Mesodermal cell (in vitro differentiated cells): Measurements from ENCODE around the gene ELAC1.
"Not testable (repeated sequence)": the region's sequence is repeated elsewhere in the genome, so short reads cannot be mapped to it uniquely, and the experiment has no call there.

Experiments
- H3K27ac ChIP-seq: 2 replicates; pipeline ENCODE4 v1.7.0; 2013; ENCODE audit warnings: mild to moderate bottlenecking, low read depth, low read length, moderate library complexity; ENCODE audit not compliant: severe bottlenecking
- H3K36me3 ChIP-seq: 2 replicates; pipeline ENCODE4 v1.7.1; 2013; ENCODE audit warnings: mild to moderate bottlenecking, low read length, moderate library complexity; ENCODE audit not compliant: control insufficient read depth, insufficient read depth
- H3K4me1 ChIP-seq: one replicate; pipeline ENCODE4 v1.7.1; 2013; ENCODE audit warnings: mild to moderate bottlenecking, low read length; ENCODE audit not compliant: insufficient read depth, control insufficient read depth, poor library complexity, severe bottlenecking
- H3K4me3 ChIP-seq: 2 replicates; pipeline ENCODE4 v1.7.0; 2013; ENCODE audit warnings: low read length, control low read depth, mild to moderate bottlenecking; ENCODE audit not compliant: insufficient read depth, poor library complexity, severe bottlenecking; ENCODE audit errors: extremely low read depth
- H3K9me3 ChIP-seq: 2 replicates; pipeline ENCODE4 v1.7.1; 2013; ENCODE audit warnings: mild to moderate bottlenecking, low read length, moderate library complexity; ENCODE audit not compliant: control insufficient read depth
- WGBS, 2 experiments: methylation state at CpG; one replicate each; pipeline ENCODE4 v1.1.5; 2013; ENCODE audit warnings: missing lambda C conversion rate in 2 of 2; ENCODE audit not compliant: insufficient coverage in 2 of 2; 5-methylcytosine and 5-hydroxymethylcytosine counted together

Gene ELAC1

GRCh38 chr18:50994031-50994430, 26.2 kb downstream of the ELAC1 start:
- no peak overlapping the region for H3K4me3 ChIP-seq
- H3K9me3 ChIP-seq, result no peaks in the 10 kb centered on the region
- WGBS, 2 experiments, result 80 to 81% methylated on average over 1 to 2 of the region's 2 CpGs
- H3K27ac ChIP-seq, result no peak overlapping the region
- no peaks in the 10 kb centered on the region for H3K36me3 ChIP-seq
- peaks cover 4% of the 10 kb centered on the region for H3K4me1 ChIP-seq

GRCh38 chr18:51003174-51003573, 35.3 kb downstream of the ELAC1 start:
- H3K4me1 ChIP-seq, H3K4me3 ChIP-seq, H3K27ac ChIP-seq, H3K36me3 ChIP-seq, H3K9me3 ChIP-seq: not testable (repeated sequence)
- WGBS, 2 experiments, result 80% methylated on average over 1 of the region's 2 CpGs; no CpG with 5 or more reads in 1 of the 2 experiments

GRCh38 chr18:51006061-51006818, 38.4 kb downstream of the ELAC1 start:
- WGBS, 2 experiments, result 89 to 92% methylated on average over 3 to 4 of the region's 5 CpGs
- Histone ChIP-seq H3K9me3 (no peaks in the 10 kb centered on the region), H3K4me3 (no peak overlapping the region), H3K27ac (no peak overlapping the region), H3K36me3 (no peaks in the 10 kb centered on the region), H3K4me1 (no peaks in the 10 kb centered on the region)

GRCh38 chr18:51006948-51007789, 39.3 kb downstream of the ELAC1 start:
- 90% methylated on average over 3 of the region's 13 CpGs; no CpG with 5 or more reads in 1 of the 2 experiments for WGBS, 2 experiments
- H3K27ac ChIP-seq, result no peak overlapping the region
- no peaks in the 10 kb centered on the region for H3K4me1 ChIP-seq
- no peak overlapping the region for H3K4me3 ChIP-seq
- H3K36me3 ChIP-seq, result no peaks in the 10 kb centered on the region
- H3K9me3 ChIP-seq, result no peaks in the 10 kb centered on the region

GRCh38 chr18:51007790-51008139, 39.9 kb downstream of the ELAC1 start:
- no peaks in the 10 kb centered on the region for H3K36me3 ChIP-seq
- H3K4me1 ChIP-seq, result no peaks in the 10 kb centered on the region
- H3K9me3 ChIP-seq, result no peaks in the 10 kb centered on the region
- WGBS, 2 experiments, result 70 to 83% methylated on average over 1 of the region's 1 CpG
- H3K27ac ChIP-seq, result no peak overlapping the region
- no peak overlapping the region for H3K4me3 ChIP-seq

GRCh38 chr18:51009072-51009471, 41.2 kb downstream of the ELAC1 start:
- Histone ChIP-seq H3K4me1 (no peaks in the 10 kb centered on the region), H3K9me3 (no peaks in the 10 kb centered on the region), H3K27ac (no peak overlapping the region), H3K36me3 (no peaks in the 10 kb centered on the region), H3K4me3 (no peak overlapping the region)

- Histone ChIP-seq H3K4me3 (no peak overlapping the region), H3K36me3 (no peaks in the 10 kb centered on the region), H3K27ac (no peak overlapping the region), H3K4me1 (no peaks in the 10 kb centered on the region), H3K9me3 (peaks cover 4% of the 10 kb centered on the region)
Observed at GRCh38 chr18:51010218-51010617, 42.4 kb downstream of the ELAC1 start.

- no peak overlapping the region for H3K4me3 ChIP-seq
- peaks cover 4% of the 10 kb centered on the region for H3K9me3 ChIP-seq
- WGBS, 2 experiments, result 89% methylated on average over 1 of the region's 3 CpGs; no CpG with 5 or more reads in 1 of the 2 experiments
- H3K27ac ChIP-seq, result no peak overlapping the region
- no peaks in the 10 kb centered on the region for H3K4me1 ChIP-seq
- H3K36me3 ChIP-seq, result no peaks in the 10 kb centered on the region
Observed at GRCh38 chr18:51011709-51012108, 43.9 kb downstream of the ELAC1 start.

GRCh38 chr18:51012441-51012840, 44.6 kb downstream of the ELAC1 start:
- no peak overlapping the region for H3K27ac ChIP-seq
- peaks cover 4% of the 10 kb centered on the region for H3K9me3 ChIP-seq
- no peak overlapping the region for H3K4me3 ChIP-seq
- no peaks in the 10 kb centered on the region for H3K36me3 ChIP-seq
- WGBS, 2 experiments, result 73 to 83% methylated on average over 2 of the region's 3 CpGs
- H3K4me1 ChIP-seq, result no peaks in the 10 kb centered on the region

- no peaks in the 10 kb centered on the region for H3K36me3 ChIP-seq
- no CpG with 5 or more reads among the region's 3 CpGs for WGBS, 2 experiments
Observed at GRCh38 chr18:51013259-51013658, 45.4 kb downstream of the ELAC1 start.

More at GRCh38 chr18:51013259-51013658, 45.4 kb downstream of the ELAC1 start:
- H3K9me3 ChIP-seq, result peaks cover 4% of the 10 kb centered on the region
- no peaks in the 10 kb centered on the region for H3K4me1 ChIP-seq
- H3K27ac ChIP-seq, result no peak overlapping the region
- no peak overlapping the region for H3K4me3 ChIP-seq
